ENCODE data around the gene MAGOH.
"Not testable (repeated sequence)": the region's sequence is repeated elsewhere in the genome, so short reads cannot be mapped to it uniquely, and the experiment has no call there.

The MAGOH gene

DNA sequence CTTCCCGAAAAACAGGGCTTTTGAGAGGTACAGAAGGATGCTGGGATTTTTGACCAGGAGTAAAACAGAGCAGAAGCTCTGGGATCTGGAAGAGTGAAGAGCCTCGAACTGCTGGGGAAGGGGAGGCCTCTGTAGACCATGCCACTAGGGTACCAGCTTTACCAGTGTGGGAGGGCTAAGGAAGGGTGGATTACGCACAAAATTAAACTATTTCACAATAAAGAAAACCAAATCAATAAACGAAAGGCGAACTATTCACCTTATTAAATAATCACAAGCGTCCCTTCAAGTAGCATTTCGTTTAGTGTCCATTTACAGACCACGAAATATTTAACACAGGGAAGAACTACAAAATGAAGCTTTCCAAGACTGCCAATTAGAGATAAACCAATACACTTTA lies 18.6 kb downstream of the MAGOH start:
- no peak for DNase-seq

DNA sequence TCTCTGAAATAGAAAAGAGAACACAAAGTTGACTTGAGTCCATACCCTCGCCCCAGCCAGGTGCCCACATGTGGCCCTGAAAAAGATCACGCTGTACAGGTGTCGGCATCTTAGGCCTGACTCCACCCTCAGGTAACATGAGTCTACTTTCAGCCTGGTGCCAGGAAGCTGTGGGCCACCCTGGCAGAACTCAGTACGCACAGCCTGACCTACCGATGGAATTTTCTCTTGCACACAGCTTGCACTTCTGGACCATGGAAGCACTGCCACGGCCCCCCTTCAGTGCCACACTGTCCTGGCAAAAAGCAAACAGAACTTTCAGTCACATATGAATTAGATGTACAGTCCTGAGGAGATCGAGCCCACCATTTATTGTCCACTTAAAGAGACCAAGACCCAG lies 20.1 kb downstream of the MAGOH start:
- no peak for DNase-seq

DNA sequence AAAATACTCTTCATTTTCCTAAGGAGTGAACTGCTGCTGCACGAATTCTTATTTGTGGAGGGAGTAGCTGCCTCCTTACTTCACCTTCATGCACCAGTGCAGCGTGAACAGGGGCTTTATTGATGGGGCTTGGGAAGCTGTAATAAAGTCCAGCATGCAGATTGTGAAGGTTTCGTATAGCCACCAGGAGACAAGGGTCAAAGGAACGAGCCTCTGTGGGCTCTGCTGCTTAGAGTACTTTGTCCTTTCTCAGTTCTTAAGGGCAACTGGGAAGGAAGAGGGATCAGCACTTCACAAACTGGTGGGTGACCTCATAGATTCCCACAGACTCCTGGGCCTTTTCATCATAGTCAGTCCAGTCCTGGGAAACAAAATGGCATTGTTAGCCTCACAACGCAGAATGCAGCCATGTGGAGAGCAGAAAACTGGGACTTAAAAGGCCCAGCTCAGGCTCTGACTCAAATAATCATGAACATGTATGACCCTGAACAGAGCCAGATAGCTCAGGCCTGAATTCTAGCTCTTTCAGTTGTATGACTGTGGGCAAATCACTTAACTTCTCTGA lies 23.9 kb downstream of the MAGOH start:
- DNase-seq, result no peak

DNA sequence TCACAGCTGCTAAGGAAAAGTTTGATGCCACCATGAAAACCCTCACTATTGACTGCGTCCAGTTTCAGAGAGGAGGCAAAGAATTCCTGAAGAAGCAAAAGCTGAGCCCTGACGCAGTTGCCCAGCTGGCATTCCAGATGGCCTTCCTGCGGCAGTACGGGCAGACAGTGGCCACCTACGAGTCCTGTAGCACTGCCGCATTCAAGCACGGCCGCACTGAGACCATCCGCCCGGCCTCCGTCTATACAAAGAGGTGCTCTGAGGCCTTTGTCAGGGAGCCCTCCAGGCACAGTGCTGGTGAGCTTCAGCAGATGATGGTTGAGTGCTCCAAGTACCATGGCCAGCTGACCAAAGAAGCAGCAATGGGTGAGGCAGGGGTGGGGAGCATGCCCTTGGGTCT lies 27.4 kb downstream of the MAGOH start:
- DNase-seq, result no peak

DNA sequence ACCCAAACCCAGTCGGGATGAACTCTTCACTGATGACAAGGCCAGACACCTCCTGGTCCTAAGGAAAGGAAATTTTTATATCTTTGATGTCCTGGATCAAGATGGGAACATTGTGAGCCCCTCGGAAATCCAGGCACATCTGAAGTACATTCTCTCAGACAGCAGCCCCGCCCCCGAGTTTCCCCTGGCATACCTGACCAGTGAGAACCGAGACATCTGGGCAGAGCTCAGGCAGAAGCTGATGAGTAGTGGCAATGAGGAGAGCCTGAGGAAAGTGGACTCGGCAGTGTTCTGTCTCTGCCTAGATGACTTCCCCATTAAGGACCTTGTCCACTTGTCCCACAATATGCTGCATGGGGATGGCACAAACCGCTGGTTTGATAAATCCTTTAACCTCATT lies 28.0 kb downstream of the MAGOH start:
- no peak for DNase-seq

DNA sequence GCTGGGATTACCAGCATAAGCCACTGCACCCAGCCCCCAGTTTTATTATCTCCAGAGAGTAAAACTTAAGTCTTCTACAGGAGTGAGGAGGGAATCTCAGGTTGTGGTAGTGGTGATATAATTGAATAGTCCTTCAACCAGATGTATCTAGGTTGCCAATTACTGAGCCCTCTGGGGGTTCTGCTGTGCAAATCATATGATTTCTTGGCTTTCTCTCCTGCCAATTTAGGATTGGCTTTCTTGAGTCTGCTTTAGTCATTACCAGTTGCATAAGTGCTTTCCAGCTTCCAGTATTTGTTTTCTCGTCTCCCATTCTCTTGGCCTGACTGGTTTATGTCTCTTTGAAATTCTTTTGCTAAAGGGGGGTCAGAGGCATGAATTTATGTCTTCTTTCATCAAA lies 30.6 kb downstream of the MAGOH start:
- no peak for DNase-seq

DNA sequence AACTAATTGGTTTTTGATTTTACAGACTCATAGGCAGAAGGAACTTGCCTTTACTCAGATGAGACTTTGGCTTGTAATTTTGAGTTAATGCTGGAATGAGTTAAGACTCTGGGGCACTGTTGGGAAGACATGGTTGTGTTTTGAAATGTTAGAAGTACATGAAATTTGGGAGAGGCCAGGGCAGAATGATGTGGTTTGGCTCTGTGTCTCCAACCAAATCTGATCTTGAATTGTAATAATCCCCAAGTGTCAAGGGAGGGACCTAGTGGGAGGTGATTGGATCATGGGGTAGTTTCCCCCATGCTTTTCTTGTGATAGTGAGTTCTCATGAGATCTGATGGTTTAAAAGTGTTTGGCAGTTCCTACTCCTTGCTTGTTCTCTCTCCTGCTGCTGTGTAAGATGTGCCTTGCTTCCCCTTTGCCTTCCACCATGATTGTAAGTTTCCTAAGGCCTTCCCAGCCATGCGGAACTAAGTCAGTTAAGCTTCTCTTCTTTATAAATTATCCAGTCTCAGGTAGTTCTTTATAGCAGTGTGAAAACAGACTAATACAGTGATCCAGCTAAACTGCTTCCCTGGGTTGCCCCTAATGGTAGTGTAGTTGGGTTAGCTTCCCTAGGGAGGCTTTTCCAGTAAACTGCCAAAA lies 31.5 kb downstream of the MAGOH start:
- DNase-seq, result no peak

DNA sequence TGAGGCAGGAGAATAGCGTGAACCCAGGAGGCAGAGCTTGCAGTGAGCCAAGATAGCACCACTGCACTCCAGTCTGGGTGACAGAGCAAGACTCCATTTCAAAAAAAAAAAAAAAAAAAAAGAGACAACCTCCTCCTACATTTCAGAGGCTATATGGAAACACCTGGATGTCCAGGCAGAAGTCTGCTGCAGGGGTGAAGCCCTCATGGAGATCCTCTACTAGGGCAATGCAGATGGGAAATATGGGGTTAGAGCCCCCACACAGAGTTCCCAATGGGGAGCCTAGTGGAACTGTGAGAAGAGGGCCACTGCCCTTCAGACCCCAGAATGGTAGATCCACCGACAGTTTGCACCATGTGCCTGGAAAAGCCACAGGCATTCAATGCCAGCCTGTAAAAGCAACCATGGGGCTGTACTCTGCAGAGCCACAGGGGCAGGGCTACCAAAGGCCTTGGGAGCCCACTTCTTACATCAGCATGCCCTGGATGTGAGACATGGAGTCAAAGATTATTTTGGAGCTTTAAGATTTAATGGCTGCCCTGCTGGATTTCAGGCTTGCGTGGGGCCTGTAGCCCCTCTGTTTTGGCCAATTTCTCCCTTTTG lies 32.1 kb downstream of the MAGOH start:
- DNase-seq, result not testable (repeated sequence)

DNA sequence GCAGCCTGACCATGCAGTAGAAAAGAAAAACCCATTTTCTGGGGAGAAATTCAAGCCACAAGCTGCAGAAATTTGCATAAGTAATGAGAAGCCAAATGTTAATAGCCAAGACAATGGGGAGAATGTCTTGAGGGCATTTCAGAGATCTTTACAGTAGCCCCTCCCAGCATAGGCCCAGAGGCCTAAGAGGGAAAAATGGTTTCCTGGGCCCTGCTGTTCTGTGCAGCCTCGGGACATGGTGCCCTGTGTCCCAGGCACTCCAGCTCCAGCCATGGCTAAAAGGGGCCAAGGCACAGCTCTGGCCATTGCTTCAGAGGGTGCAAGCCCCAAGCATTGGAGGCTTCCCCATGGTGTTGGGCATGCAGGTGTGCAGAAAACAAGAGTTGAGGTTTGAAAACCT lies 32.8 kb downstream of the MAGOH start:
- DNase-seq, result not testable (repeated sequence)

DNA sequence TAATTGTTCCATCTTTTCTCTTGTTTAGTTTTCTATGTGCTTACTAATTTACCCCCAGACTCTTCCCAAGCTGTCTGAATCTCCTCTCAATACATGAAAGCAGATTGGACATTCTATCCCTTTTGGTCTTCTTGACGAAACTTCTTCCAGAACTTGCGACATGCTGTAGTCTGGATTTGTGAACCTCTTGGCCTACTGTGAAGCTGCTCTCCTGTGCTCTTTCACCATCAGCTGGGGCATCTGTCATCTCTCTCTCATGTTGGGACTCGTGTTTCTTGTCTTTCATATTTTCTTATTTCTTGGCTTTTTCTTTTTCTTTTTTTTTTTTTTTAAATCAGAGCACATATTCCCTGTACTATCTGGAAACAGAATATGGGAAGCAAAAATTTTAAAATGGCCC lies 34.9 kb downstream of the MAGOH start:
- DNase-seq, result no peak

DNA sequence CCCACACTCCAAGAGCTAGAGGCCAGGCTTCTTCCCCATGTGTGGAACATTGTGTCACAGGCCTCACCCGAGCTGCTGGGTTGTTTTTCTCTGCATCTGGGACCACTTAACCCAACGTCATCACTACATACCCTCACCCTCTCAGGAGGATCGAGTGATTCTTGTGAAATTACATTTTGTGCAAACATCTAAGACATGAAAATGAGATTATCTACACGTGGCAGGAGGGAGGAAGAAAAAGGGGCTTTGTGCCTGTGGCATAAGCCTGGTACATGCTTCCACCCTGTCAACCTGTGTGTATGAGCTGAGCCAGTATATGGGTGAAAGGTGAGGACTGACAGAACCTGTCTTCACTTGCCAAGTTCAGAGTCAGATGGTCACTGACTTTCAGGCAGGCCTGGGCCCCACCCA lies 40.1 kb downstream of the MAGOH start:
- no peak for DNase-seq

DNA sequence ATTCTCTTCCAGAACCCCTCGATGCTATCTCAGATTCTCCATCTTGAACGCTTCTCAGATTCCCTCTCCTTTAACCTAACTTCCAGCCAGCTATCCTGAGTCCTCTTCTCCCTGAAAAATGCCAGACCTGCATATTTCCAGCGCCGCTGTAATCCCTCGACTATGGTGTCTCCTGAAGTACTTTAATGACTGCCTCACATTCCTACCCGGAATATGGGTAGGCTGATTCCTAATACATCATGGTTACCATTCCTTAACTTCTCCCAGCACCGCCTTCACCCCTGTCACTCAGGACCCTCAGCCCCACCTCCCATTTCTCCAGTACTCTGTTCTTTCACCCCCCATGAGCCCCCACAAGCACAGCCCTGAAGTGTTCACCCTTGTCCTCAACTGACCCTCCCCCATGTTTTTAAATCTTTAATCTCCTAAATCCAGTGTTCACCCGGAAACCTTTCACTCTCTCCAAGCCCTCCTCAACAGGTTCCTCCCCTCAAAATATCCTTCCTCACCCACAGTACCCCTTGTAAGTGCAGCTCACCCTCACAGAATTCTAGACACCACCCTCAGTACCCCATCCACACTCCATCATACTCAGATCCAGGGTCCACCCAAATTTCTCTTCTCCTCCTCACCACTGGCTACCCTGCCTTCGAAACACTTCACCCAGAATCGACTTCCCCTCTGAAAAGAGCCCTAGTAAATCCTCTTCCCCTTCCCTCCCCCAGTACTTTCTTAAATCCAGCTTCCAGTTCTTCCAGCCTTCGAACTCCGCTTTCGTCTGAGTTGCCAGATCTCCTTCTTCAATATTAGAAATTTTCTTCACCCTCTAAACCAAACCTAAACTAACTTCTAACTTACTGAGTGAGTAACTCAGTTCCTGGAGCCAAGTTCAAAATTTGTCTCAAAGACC lies 40.8 kb downstream of the MAGOH start:
- no peak for DNase-seq

DNA sequence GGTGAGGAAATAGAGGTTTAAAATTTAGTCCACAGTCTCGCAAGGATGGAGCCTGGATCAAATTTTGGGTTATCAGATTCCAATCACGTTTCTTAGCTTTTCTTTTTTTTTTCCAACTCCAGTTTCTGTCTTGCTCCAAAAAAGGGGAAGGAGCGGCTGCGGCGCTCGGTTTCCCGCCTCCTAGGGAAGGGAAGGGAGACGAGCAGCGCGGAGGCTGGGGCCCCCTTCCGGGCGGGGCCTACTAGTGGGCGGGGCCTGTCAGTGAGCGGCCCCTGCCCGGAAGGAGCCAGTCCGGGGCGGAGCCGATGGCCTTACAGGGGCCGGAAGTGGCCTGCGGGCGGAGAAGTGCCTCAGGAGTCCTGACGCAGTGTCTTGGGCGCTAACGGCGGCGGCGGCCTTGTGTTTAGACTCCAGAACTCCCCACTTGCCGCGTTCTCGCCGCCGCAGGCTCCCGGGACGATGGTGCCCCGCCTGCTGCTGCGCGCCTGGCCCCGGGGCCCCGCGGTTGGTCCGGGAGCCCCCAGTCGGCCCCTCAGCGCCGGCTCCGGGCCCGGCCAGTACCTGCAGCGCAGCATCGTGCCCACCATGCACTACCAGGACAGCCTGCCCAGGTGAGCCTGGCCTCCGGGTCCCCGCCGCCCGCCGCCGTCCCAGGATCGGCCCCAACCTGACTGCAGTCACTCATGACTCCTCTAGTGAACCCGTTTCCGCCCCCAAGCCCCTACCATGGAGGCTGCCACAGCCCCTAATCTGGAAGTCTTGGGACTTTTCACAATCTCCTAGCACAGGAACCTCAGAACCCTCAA lies 41.6 kb downstream of the MAGOH start, which contains the start of gene CPT2:
CPT2 (plus strand) TSS at position 340 of the 806 bp plus-strand sequence; CDS start at position 460, 120 bp downstream.
- peak; percentile 80 for DNase-seq

DNA sequence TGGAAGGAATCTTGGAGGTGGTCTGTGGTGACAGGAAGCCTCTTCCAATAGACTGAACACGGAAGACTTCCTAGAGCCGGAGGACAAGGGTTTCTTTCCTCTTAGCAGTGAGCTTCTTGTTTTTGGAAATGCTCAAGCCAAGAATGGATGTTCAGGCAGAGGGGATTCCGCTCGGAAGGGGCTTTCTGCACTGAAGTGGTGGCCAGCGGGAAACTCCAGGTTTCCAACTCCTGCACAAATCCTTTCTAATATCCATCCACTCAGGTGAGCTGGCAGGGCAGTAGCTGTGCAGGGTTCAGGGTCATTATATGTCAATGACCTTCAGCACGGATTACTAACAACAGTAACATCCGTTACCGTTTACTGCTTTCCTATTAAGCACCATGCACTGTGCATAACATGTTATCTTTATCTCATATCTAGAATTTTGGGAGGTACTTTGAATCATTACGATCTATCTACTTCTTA lies 42.3 kb downstream of the MAGOH start:
- DNase-seq, result no peak

DNA sequence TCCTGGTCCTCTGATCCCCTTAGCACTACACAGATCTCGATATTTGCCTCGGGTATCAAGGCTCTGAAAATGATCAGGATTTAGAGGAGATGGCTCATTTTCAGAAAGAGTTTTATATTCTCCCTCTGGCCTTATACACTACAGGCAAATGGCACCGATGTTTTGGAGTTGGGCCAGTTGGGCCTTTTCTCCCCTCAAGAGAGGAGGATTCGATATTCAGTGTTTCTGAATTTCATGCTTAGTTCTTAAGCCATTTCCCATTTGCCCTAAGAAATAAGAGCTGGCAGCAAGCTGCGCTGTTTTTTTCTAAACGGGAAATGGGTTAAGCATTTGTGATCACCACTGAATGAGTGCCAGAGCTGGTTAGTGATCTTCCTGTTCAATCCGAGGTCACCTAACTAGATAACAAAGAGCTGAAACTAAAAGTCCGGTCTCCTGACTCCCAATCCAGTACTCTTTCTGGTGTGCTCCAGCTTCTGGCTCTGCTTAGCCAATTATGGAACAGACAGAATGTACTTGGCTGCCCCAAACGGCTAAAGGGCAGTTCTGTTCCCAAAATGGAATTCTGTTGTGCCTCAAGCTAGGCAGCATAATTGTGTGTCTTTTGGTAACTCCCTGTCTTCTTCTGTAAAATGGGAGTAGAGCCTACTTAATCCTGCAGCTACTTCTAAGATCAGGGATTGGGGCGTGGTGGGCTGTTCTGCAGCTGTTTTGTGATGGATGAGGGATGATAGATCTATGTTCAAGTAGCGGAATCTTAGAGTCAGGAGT lies 42.9 kb downstream of the MAGOH start:
- DNase-seq, result no peak

DNA sequence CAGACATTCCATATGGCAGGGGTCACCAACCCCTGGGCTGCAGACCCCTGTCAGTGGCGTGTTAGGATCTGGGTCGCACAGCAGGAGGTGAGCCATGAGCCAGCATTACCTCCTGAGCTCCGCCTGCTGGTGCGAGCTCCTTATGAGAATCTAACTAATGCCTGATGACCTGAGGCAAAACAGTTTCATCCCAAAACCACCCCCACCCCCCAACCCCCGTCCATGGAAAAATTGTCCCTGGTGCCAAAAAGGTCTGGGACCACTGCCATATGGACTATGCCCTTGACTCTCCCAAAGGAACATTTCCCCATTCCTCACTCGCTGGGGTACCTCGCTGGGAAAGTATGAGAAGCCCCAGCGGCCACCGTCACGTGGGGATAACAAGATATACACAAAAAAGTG lies 48.1 kb downstream of the MAGOH start:
- DNase-seq, result no peak

DNA sequence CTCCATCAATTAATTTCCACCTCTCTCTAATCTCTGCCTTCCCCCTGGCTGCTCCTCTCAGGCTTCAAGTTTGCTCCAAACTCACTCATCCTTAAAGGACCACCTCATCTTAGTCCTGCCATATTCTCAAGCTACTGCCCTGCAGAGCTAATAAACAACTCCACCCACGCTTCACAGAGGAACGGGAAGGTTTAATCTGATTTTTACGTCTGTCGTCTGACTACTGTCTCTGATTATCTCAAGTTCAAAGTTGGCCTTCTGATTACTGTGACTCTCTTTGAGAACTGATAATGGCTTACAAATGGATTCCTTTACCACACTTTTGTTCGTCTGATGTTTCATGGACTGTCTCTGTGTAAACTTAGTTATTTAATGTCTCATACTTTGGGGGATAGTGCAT lies 49.3 kb downstream of the MAGOH start:
- DNase-seq, result no peak

DNA sequence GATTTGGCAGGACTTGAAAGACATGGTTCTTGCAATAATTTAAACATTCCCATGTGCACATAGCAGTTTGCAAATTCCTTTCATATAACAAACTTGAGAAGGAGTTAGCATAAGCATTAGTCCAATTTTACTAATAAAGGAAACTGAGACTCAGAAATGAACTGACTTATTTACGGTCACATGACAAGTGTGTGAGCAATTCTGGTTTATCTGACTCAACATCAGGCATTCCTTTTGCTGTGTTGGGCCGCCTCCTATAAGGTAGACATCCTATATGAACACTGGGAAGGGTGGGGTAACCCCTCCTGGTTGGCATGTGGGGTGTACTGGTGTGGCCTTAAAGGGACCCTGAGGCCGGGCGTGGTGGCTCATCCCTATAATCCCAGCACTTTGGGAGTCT lies 50.2 kb downstream of the MAGOH start:
- no peak for DNase-seq

DNA sequence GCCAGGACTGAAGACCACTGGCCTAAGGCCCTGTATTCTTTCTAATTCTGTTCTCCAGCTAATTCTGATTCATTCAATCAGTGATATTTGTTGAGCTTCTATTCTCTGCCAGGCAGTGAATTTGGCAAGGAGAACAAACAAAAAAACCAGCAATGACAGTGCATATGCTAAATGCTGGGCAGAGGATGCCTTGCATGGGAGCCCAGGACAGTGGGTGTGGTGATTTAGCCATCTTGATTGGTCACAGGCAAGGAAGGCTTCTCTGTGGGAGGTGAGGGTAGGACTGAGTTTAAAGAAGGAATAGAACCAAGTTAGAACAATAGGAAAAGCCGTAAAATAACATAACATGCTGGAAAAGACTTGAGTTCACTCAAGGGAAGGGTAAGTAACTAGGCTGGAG lies 50.9 kb downstream of the MAGOH start:
- no peak for DNase-seq

DNA sequence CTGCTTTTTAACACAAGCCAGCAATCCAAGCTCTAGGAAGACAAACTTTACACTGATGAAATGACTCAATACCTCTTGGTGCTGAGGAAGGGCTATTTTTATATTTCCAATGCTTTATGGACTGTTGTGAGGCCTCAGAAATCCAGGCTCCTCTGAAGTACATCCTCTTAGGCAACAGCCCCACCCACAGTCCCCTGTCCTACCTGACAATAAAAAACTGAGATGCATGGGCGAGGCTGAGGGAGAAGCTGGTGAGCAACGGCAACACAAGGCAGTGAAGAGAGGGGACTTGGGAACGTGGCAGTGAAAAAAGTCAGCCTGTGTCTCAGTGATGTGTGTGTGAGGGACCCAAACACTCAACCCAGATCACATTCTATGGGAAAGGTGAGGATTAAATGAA lies 51.8 kb downstream of the MAGOH start:
- no peak for DNase-seq

DNA sequence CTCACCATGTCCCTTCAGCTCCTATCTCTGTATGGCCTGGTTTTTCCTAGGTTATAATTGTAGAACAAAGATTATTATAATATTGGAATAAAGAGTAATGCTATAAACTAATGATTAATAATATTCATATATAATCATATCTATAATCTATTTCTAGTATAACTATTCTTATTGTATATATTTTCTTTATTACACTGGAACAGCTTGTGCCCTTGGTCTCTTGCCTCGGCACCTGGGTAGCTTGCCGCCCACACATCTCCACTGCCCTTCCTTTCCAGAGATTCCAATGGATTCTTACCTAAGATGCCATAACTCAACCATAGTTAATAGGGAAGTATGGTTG lies 52.4 kb downstream of the MAGOH start:
- DNase-seq, result not testable (repeated sequence)
